CD4-positive, CD25-positive, alpha-beta regulatory T cell (primary cell): ENCODE measurements around the gene DUSP14. TPM values are rescaled to one million over a fixed set of nuclear protein-coding genes. Genes with fewer than 3 reads are reported as not detected.

Source experiments
- ATAC-seq, 2 donors: fragments of 150-1000 bp; cut with Tn5 transposase; one replicate each; pipeline ENCODE4 v1.10.0; 2021; ENCODE audit warnings: low read depth in 2 of 2, moderate number of reproducible peaks in 2 of 2, moderate library complexity in 1 of 2
- DNase-seq, 3 donors: peaks; one replicate each; pipeline versions ENCODE4 v3.0.0 to v3.0.0-alpha.2; 2012 to 2022; ENCODE audit warnings: mixed read lengths in 1 of 3
- H3K27ac ChIP-seq: one replicate; pipeline ENCODE4 v1.7.0; 2013; ENCODE audit warnings: mild to moderate bottlenecking, low read length; ENCODE audit not compliant: insufficient read depth, poor library complexity, severe bottlenecking
- H3K27me3 ChIP-seq: one replicate; pipeline ENCODE4 v1.7.0; 2013; ENCODE audit warnings: low read length; ENCODE audit not compliant: control insufficient read depth, insufficient read depth
- H3K36me3 ChIP-seq: one replicate; pipeline ENCODE4 v1.7.0; 2013; ENCODE audit warnings: mild to moderate bottlenecking, low read length, moderate library complexity; ENCODE audit not compliant: control insufficient read depth, insufficient read depth
- H3K4me1 ChIP-seq: 2 replicates; pipeline ENCODE4 v1.7.0; 2013; ENCODE audit warnings: mild to moderate bottlenecking, low read length; ENCODE audit not compliant: insufficient read depth, control insufficient read depth, poor library complexity, severe bottlenecking
- H3K4me3 ChIP-seq: one replicate; pipeline ENCODE4 v1.7.0; 2013; ENCODE audit warnings: low read depth, mild to moderate bottlenecking, low read length, moderate library complexity
- H3K9me3 ChIP-seq, 2 experiments: 1 replicate in 1 of 2; 2 replicates in 1 of 2; pipeline ENCODE4 v1.7.0; 2013; ENCODE audit warnings: low read length in 2 of 2, mild to moderate bottlenecking in 1 of 2, moderate library complexity in 1 of 2; ENCODE audit not compliant: control insufficient read depth in 2 of 2
- H3K27ac Mint-ChIP-seq, 3 donors: one replicate each; pipeline ENCODE4 v1.8.0; 2020 to 2022; ENCODE audit warnings: mild to moderate bottlenecking in 3 of 3, mixed read lengths in 3 of 3, moderate library complexity in 2 of 3
- H3K27me3 Mint-ChIP-seq: one replicate; pipeline ENCODE4 v1.8.0; 2022; ENCODE audit warnings: mild to moderate bottlenecking, mixed read lengths
- H3K36me3 Mint-ChIP-seq: one replicate; pipeline ENCODE4 v1.8.0; 2020; ENCODE audit warnings: mixed read lengths
- H3K4me1 Mint-ChIP-seq, 4 donors: one replicate each; pipeline ENCODE4 v1.8.0; 2020 to 2022; ENCODE audit warnings: mixed read lengths in 4 of 4, mild to moderate bottlenecking in 1 of 4
- H3K4me3 Mint-ChIP-seq, 4 donors: one replicate each; pipeline ENCODE4 v1.8.0; 2020 to 2022; ENCODE audit warnings: mild to moderate bottlenecking in 4 of 4, mixed read lengths in 4 of 4, moderate library complexity in 3 of 4
- H3K9me3 Mint-ChIP-seq, 7 donors: one replicate each; pipeline ENCODE4 v1.8.0; 2020 to 2022; ENCODE audit warnings: mixed read lengths in 7 of 7, mild to moderate bottlenecking in 3 of 7, moderate library complexity in 2 of 7
- polyA plus RNA-seq, 4 donors: library from polyadenylated mRNA; unstranded; fragments of 300-500 nt; fragmentation: Illumina TruSeq; gene quantifications; one replicate each; pipeline ENCODE4 v1.2.3, GENCODE V29; 2021
- total RNA-seq: library from RNA; stranded (reverse); gene quantifications from one replicate; pipeline ENCODE4 v1.2.3, GENCODE V29; 2022

Gene DUSP14
- total and polyA plus RNA-seq, 5 donors from 2014 or later, result 2.4 to 9.4 (median 6.7) TPM

GRCh38 chr17:37535906-37536305 is 46.2 kb downstream of the DUSP14 start:
- Mint-ChIP-seq H3K4me3 (no peak overlapping the region), H3K27ac (peak overlapping the region in 2 of 3 donors; percentile 33 to 47), H3K36me3 (peaks cover 51% of the 10 kb centered on the region), H3K9me3 (no peaks in the 10 kb centered on the region), H3K4me1 (peaks cover 0 to 7% (median 0%) of the 10 kb centered on the region in 4 donors), H3K27me3 (no peaks in the 10 kb centered on the region)
- Histone ChIP-seq H3K9me3 (no peaks in the 10 kb centered on the region), H3K36me3 (peaks cover 85% of the 10 kb centered on the region), H3K4me3 (no peak overlapping the region), H3K27me3 (no peaks in the 10 kb centered on the region), H3K27ac (no peak overlapping the region), H3K4me1 (no peaks in the 10 kb centered on the region)
- no peak for DNase-seq
- no peak for ATAC-seq

- ATAC-seq (no peak), DNase-seq (no peak)
- H3K9me3 ChIP-seq, result no peaks in the 10 kb centered on the region
- H3K4me1 Mint-ChIP-seq, result peaks cover 0 to 9% (median 7%) of the 10 kb centered on the region in 4 donors
- H3K4me3 Mint-ChIP-seq, result no peak overlapping the region
- H3K27me3 ChIP-seq, result no peaks in the 10 kb centered on the region
- H3K27me3 Mint-ChIP-seq, result no peaks in the 10 kb centered on the region
- no peak overlapping the region for H3K27ac Mint-ChIP-seq
- H3K4me3 ChIP-seq, result no peak overlapping the region
- H3K27ac ChIP-seq, result no peak overlapping the region
- H3K4me1 ChIP-seq, result no peaks in the 10 kb centered on the region
- peaks cover 53% of the 10 kb centered on the region for H3K36me3 Mint-ChIP-seq
- H3K36me3 ChIP-seq, result peaks cover 97% of the 10 kb centered on the region
- no peaks in the 10 kb centered on the region for H3K9me3 Mint-ChIP-seq
These were observed 49.4 kb downstream of the DUSP14 start for GRCh38 chr17:37538981-37539659.

GRCh38 chr17:37541880-37542660 is 52.4 kb downstream of the DUSP14 start:
- no peak for ATAC-seq
- peak overlapping the region in 2 of 3 donors; percentile 14 to 62 for H3K27ac Mint-ChIP-seq
- Histone ChIP-seq H3K4me3 (no peak overlapping the region), H3K36me3 (peaks cover 77% of the 10 kb centered on the region), H3K9me3 (no peaks in the 10 kb centered on the region), H3K27ac (no peak overlapping the region), H3K4me1 (no peaks in the 10 kb centered on the region), H3K27me3 (no peaks in the 10 kb centered on the region)
- H3K27me3 Mint-ChIP-seq, result no peaks in the 10 kb centered on the region
- peaks cover 14 to 19% (median 17%) of the 10 kb centered on the region in 4 donors for H3K4me1 Mint-ChIP-seq
- H3K36me3 Mint-ChIP-seq, result peaks cover 36% of the 10 kb centered on the region
- no peak overlapping the region for H3K4me3 Mint-ChIP-seq
- no peaks in the 10 kb centered on the region for H3K9me3 Mint-ChIP-seq
- DNase-seq, result no peak

GRCh38 chr17:37543637-37544052 is 54.0 kb downstream of the DUSP14 start:
- no peaks in the 10 kb centered on the region for H3K9me3 Mint-ChIP-seq

DNA sequence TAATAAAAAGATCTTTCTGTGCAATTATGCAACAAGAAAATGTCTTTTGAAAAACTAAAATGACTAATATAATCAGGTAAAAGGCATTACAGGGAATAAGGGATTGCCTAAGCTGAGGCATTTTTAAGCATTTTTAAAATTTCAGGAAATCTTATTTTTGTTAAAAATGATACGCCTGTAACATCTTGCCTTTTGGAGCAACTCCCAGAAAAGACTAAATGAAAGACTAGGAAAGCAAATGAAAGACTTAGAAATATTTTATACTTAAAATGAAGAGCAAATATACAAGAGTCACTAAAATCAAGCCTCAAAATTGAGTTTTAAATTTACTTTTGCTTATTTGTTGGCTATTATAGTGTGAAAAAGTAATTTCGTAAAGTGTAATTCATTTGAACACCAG is 55.8 kb downstream of the DUSP14 start:
- H3K36me3 ChIP-seq, result peaks cover 64% of the 10 kb centered on the region
- H3K4me1 Mint-ChIP-seq, result peaks cover 29 to 51% (median 33%) of the 10 kb centered on the region in 4 donors

More at GRCh38 chr17:37543637-37544052, 54.0 kb downstream of the DUSP14 start:
- Mint-ChIP-seq H3K36me3 (peaks cover 25% of the 10 kb centered on the region), H3K4me3 (no peak overlapping the region), H3K27ac (peak overlapping the region in 1 of 3 donors; percentile 31), H3K4me1 (peaks cover 20 to 34% (median 26%) of the 10 kb centered on the region in 4 donors), H3K27me3 (no peaks in the 10 kb centered on the region)
- Histone ChIP-seq H3K27ac (no peak overlapping the region), H3K27me3 (no peaks in the 10 kb centered on the region), H3K4me1 (no peaks in the 10 kb centered on the region), H3K9me3 (no peaks in the 10 kb centered on the region), H3K36me3 (peaks cover 70% of the 10 kb centered on the region), H3K4me3 (no peak overlapping the region)
- DNase-seq (no peak), ATAC-seq (no peak)

GRCh38 chr17:37546302-37546701 is 56.6 kb downstream of the DUSP14 start:
- Mint-ChIP-seq H3K27me3 (no peaks in the 10 kb centered on the region), H3K4me3 (peak overlapping the region in 1 of 4 donors; percentile 1), H3K9me3 (no peaks in the 10 kb centered on the region), H3K4me1 (peaks cover 36 to 59% (median 40%) of the 10 kb centered on the region in 4 donors), H3K27ac (peak overlapping the region in 1 of 3 donors; percentile 28), H3K36me3 (peaks cover 28% of the 10 kb centered on the region)
- no peaks in the 10 kb centered on the region for H3K27me3 ChIP-seq
- no peaks in the 10 kb centered on the region for H3K9me3 ChIP-seq
- no peaks in the 10 kb centered on the region for H3K4me1 ChIP-seq
- no peak overlapping the region for H3K4me3 ChIP-seq
- no peak for DNase-seq
- peaks cover 59% of the 10 kb centered on the region for H3K36me3 ChIP-seq
- no peak for ATAC-seq
- no peak overlapping the region for H3K27ac ChIP-seq

More for the DNA sequence above, 55.8 kb downstream of the DUSP14 start:
- no peaks in the 10 kb centered on the region for H3K9me3 ChIP-seq
- H3K27ac ChIP-seq, result no peak overlapping the region
- DNase-seq (no peak), ATAC-seq (no peak)
- Mint-ChIP-seq H3K27me3 (no peaks in the 10 kb centered on the region), H3K4me3 (no peak overlapping the region), H3K9me3 (no peaks in the 10 kb centered on the region), H3K27ac (no peak overlapping the region), H3K36me3 (peaks cover 28% of the 10 kb centered on the region)
- no peaks in the 10 kb centered on the region for H3K27me3 ChIP-seq
- H3K4me3 ChIP-seq, result no peak overlapping the region
- no peaks in the 10 kb centered on the region for H3K4me1 ChIP-seq

DNA sequence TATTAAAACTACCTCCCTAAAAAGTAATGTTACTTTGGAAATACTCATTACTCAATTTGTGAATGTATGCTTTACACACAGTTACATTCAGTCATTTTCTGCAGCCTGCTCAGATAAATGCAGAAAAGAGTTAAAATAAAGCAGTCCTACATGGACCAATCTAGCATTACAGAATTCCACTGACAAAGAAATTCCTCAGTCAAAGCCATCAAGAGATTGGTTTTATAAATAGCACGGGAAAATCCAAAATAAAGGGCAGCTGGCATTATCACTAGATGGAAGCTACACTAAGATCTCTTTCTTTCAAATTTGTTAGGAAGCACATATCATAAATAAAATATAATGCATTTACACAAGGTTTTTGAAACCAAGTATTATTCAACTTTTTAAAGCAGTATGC is 58.3 kb downstream of the DUSP14 start:
- H3K27ac Mint-ChIP-seq, result peak overlapping the region in 1 of 3 donors; percentile 44
- no peaks in the 10 kb centered on the region for H3K9me3 ChIP-seq
- no peaks in the 10 kb centered on the region for H3K27me3 Mint-ChIP-seq
- DNase-seq (no peak), ATAC-seq (no peak)
- H3K4me3 ChIP-seq, result no peak overlapping the region
- H3K27me3 ChIP-seq, result no peaks in the 10 kb centered on the region
- no peaks in the 10 kb centered on the region for H3K4me1 ChIP-seq
- H3K4me3 Mint-ChIP-seq, result peak overlapping the region in 1 of 4 donors; percentile 44
- peaks cover 18% of the 10 kb centered on the region for H3K36me3 Mint-ChIP-seq
- no peaks in the 10 kb centered on the region for H3K9me3 Mint-ChIP-seq
- H3K27ac ChIP-seq, result no peak overlapping the region
- H3K36me3 ChIP-seq, result peaks cover 55% of the 10 kb centered on the region
- peaks cover 50 to 76% (median 55%) of the 10 kb centered on the region in 4 donors for H3K4me1 Mint-ChIP-seq
